IMR-90 (cell line): ENCODE measurements around the gene CALCOCO1. TPM values are rescaled to one million over a fixed set of nuclear protein-coding genes. Genes with fewer than 3 reads are reported as not detected.

Experiments used
- ATAC-seq: fragments of 200-7000 bp; cut with Tn5 transposase; 2 replicates; pipeline ENCODE4 v1.9.1; 2020; ENCODE audit warnings: low read depth, mild to moderate bottlenecking, moderate library complexity
- BruUV-seq: library from RNA; stranded (reverse); fragments of 400-500 nt; replicated peaks from 2 replicates; lab custom pipeline; 2021; lab: Mats Ljungman, UMichigan
- CTCF ChIA-PET: fragments of 300-600 bp; formaldehyde crosslinking; extraction: SDS; loops from one replicate; lab custom pipeline; 2021; ENCODE audit warnings: antibody characterized with exemption; lab: Yijun Ruan, JAX
- POLR2A ChIA-PET: fragments of 300-600 bp; sonication (Branson Sonifier 250); formaldehyde crosslinking; loops from one replicate; lab custom pipeline; 2022; ENCODE audit warnings: antibody characterized with exemption; ENCODE audit not compliant: unreplicated experiment; lab: Charles Lee
- DNase-seq: peaks from one replicate; pipeline ENCODE4 v3.0.0; 2013
- H2AFZ ChIP-seq: replicated peaks from 2 replicates; pipeline ENCODE3; 2013; ENCODE audit warnings: low read length, mild to moderate bottlenecking; ENCODE audit not compliant: poor library complexity
- H2AK5ac ChIP-seq: 2 replicates; pipeline ENCODE4 v1.6.1; 2013; ENCODE audit warnings: low read depth, low read length, inconsistent platforms
- H2AK9ac ChIP-seq: replicated peaks from 2 replicates; pipeline ENCODE3; 2013; ENCODE audit warnings: mild to moderate bottlenecking, low read depth, low read length, moderate library complexity; ENCODE audit not compliant: poor library complexity
- H2BK120ac ChIP-seq: 2 replicates; pipeline ENCODE4 v1.6.1; 2013; ENCODE audit warnings: low read depth, low read length, inconsistent platforms
- H2BK15ac ChIP-seq: 3 replicates; pipeline ENCODE4 v1.6.1; 2013; ENCODE audit warnings: low read depth, low read length, inconsistent platforms
- H2BK20ac ChIP-seq: 2 replicates; pipeline ENCODE4 v1.6.1; 2013; ENCODE audit warnings: low read depth, mild to moderate bottlenecking, inconsistent platforms, low read length, moderate library complexity
- H2BK5ac ChIP-seq: 2 replicates; pipeline ENCODE4 v1.6.1; 2013; ENCODE audit warnings: mild to moderate bottlenecking, low read depth, low read length, inconsistent platforms; ENCODE audit not compliant: poor library complexity, severe bottlenecking
- H3K14ac ChIP-seq: replicated peaks from 2 replicates; pipeline ENCODE4 v1.6.1; 2013; ENCODE audit warnings: low read depth, low read length, inconsistent platforms
- H3K18ac ChIP-seq: 2 replicates; pipeline ENCODE4 v1.6.1; 2013; ENCODE audit warnings: low read depth, low read length, control low read depth
- H3K23ac ChIP-seq: 2 replicates; pipeline ENCODE4 v1.6.1; 2013; ENCODE audit warnings: low read depth, low read length, inconsistent platforms
- H3K27ac ChIP-seq: 2 replicates; pipeline ENCODE4 v1.5.1; 2013; ENCODE audit warnings: mild to moderate bottlenecking, control low read depth, low read length; ENCODE audit not compliant: insufficient read depth
- H3K27me3 ChIP-seq: 2 replicates; pipeline ENCODE4 v1.6.1; 2013; ENCODE audit warnings: low read length; ENCODE audit not compliant: control insufficient read depth, insufficient read depth
- H3K36me3 ChIP-seq: 2 replicates; pipeline ENCODE4 v1.6.1; 2013; ENCODE audit warnings: low read length, mixed read lengths; ENCODE audit not compliant: control insufficient read depth, insufficient read depth
- H3K4ac ChIP-seq: 2 replicates; pipeline ENCODE4 v1.6.1; 2013; ENCODE audit warnings: low read depth, low read length, inconsistent platforms
- H3K4me1 ChIP-seq: 2 replicates; pipeline ENCODE4 v1.6.1; 2013; ENCODE audit warnings: low read length, mixed read lengths; ENCODE audit not compliant: control insufficient read depth, insufficient read depth
- H3K4me2 ChIP-seq: 2 replicates; pipeline ENCODE4 v1.6.1; 2013; ENCODE audit warnings: low read depth, mild to moderate bottlenecking, control low read depth, low read length, moderate library complexity
- H3K4me3 ChIP-seq: 2 replicates; pipeline ENCODE4 v1.5.1; 2013; ENCODE audit warnings: low read depth, mild to moderate bottlenecking, control low read depth, low read length, moderate library complexity; ENCODE audit not compliant: insufficient read depth
- H3K56ac ChIP-seq: 2 replicates; pipeline ENCODE4 v1.6.1; 2013; ENCODE audit warnings: low read length, inconsistent platforms; ENCODE audit not compliant: insufficient read depth; ENCODE audit errors: extremely low read depth
- H3K79me1 ChIP-seq, 2 experiments: 2 replicates each; pipeline ENCODE4 v1.6.1; 2013; ENCODE audit warnings: low read length in 2 of 2, inconsistent platforms in 1 of 2, low read depth in 1 of 2
- H3K9ac ChIP-seq: 2 replicates; pipeline ENCODE4 v1.6.1; 2013; ENCODE audit warnings: low read depth, low read length, control low read depth
- H3K9me1 ChIP-seq: 2 replicates; pipeline ENCODE4 v1.6.1; 2013; ENCODE audit warnings: low read length, inconsistent platforms; ENCODE audit not compliant: insufficient read depth
- H3K9me3 ChIP-seq: 2 replicates; pipeline ENCODE4 v1.6.1; 2013; ENCODE audit warnings: low read length; ENCODE audit not compliant: control insufficient read depth, insufficient read depth
- H4K20me1 ChIP-seq: 2 replicates; pipeline ENCODE4 v1.6.1; 2013; ENCODE audit warnings: low read length, inconsistent platforms; ENCODE audit not compliant: insufficient read depth
- H4K5ac ChIP-seq: 2 replicates; pipeline ENCODE4 v1.6.1; 2013; ENCODE audit warnings: mild to moderate bottlenecking, low read depth, low read length, control low read depth
- H4K8ac ChIP-seq, 2 experiments: 2 replicates each; pipeline ENCODE4 v1.6.1; 2013; ENCODE audit warnings: low read depth in 2 of 2, low read length in 2 of 2, control low read depth in 1 of 2, inconsistent platforms in 1 of 2
- H4K91ac ChIP-seq: 2 replicates; pipeline ENCODE4 v1.6.1; 2013; ENCODE audit warnings: low read depth, low read length, inconsistent platforms; ENCODE audit not compliant: insufficient read depth
- BHLHE40 ChIP-seq: fragments of 150-350 bp; IDR thresholded peaks from 2 replicates; pipeline ENCODE4 v1.6.1; 2016; ENCODE audit warnings: mild to moderate bottlenecking, low read depth, low read length
- CHD1 ChIP-seq: IDR thresholded peaks from 2 replicates; pipeline ENCODE4 v1.6.1; 2012; ENCODE audit warnings: low read depth, low read length, improper control_type of control experiment
- NFE2L2 ChIP-seq: fragments of 150-350 bp; IDR thresholded peaks from 2 replicates; pipeline ENCODE4 v1.6.1; 2016; ENCODE audit warnings: low read depth, mild to moderate bottlenecking, low read length
- RFX5 ChIP-seq: IDR thresholded peaks from 2 replicates; pipeline ENCODE4 v1.8.0; 2012; ENCODE audit warnings: low read depth, mild to moderate bottlenecking, low read length, moderate library complexity
- dilution Hi-C: fragments of 300-500 bp; cut with HindIII; formaldehyde crosslinking; loops from one replicate; pipeline ENCODE4 v1.14.3; 2018; ENCODE audit warnings: low sequenced_read_pairs; ENCODE audit not compliant: unreplicated experiment
- in situ Hi-C: fragments of 300-500 bp; cut with MboI; formaldehyde crosslinking; loops from 3 replicates; pipeline ENCODE4 v1.14.3; 2019; ENCODE audit warnings: low sequenced_read_pairs, inconsistent platforms, mixed read lengths
- intact Hi-C: fragments of 100-400 bp; cut with micrococcal nuclease; formaldehyde crosslinking; loops from 2 replicates; pipeline ENCODE4 v1.10.0; 2022
- polyA plus RNA-seq, 3 experiments: library from polyadenylated mRNA; depleted of rRNA; stranded (reverse); fragments of >200 nt; gene quantifications; 2 replicates each; pipeline ENCODE4 v1.2.3, GENCODE V29; 2012; ENCODE audit warnings: low replicate concordance in 1 of 3
- total RNA-seq: library from RNA; depleted of rRNA; stranded (reverse); fragments of >200 nt; gene quantifications from 2 replicates; pipeline ENCODE4 v1.2.3, GENCODE V29; 2012
- TF ChIP-seq, protein P1 (sequence below): fragments of 150-350 bp; IDR thresholded peaks from 2 replicates; pipeline ENCODE4 v1.6.1; 2016; ENCODE audit warnings: low read depth, mild to moderate bottlenecking, low read length, moderate library complexity, borderline replicate concordance
- TF ChIP-seq, protein P2 (sequence below): fragments of 150-350 bp; IDR thresholded peaks from 2 replicates; pipeline ENCODE4 v1.6.1; 2017; ENCODE audit warnings: mild to moderate bottlenecking, antibody characterized with exemption, low read length, low read depth

CALCOCO1 gene
- total and polyA plus RNA-seq, 2 of the 4 experiments (the other 2 are of a cell fraction): 156 to 169 TPM

GRCh38 chr12:53729644-53730043 lies 2.4 kb upstream of the CALCOCO1 start:
- H4K20me1 ChIP-seq: no peaks in the 10 kb centered on the region
- no peak overlapping the region for H3K23ac ChIP-seq
- no peak overlapping the region for H3K4me2 ChIP-seq
- H3K27ac ChIP-seq: no peak overlapping the region
- no peak overlapping the region for H3K4ac ChIP-seq
- no peak overlapping the region for H2BK120ac ChIP-seq
- TF ChIP-seq, protein P1, sequence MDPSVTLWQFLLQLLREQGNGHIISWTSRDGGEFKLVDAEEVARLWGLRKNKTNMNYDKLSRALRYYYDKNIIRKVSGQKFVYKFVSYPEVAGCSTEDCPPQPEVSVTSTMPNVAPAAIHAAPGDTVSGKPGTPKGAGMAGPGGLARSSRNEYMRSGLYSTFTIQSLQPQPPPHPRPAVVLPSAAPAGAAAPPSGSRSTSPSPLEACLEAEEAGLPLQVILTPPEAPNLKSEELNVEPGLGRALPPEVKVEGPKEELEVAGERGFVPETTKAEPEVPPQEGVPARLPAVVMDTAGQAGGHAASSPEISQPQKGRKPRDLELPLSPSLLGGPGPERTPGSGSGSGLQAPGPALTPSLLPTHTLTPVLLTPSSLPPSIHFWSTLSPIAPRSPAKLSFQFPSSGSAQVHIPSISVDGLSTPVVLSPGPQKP: no peak
- TF ChIP-seq BHLHE40: no peak
- no peak for TF ChIP-seq RFX5
- TF ChIP-seq CHD1: no peak
- TF ChIP-seq, protein P2, sequence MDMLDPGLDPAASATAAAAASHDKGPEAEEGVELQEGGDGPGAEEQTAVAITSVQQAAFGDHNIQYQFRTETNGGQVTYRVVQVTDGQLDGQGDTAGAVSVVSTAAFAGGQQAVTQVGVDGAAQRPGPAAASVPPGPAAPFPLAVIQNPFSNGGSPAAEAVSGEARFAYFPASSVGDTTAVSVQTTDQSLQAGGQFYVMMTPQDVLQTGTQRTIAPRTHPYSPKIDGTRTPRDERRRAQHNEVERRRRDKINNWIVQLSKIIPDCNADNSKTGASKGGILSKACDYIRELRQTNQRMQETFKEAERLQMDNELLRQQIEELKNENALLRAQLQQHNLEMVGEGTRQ: no peak
- TF ChIP-seq NFE2L2: no peak
- H3K4me3 ChIP-seq: no peak overlapping the region
- ATAC-seq (no peak), DNase-seq (no peak)
- H3K56ac ChIP-seq: no peak overlapping the region
- no peak overlapping the region for H4K8ac ChIP-seq
- H3K36me3 ChIP-seq: peaks cover 6% of the 10 kb centered on the region; the same call in 1 of the 2 replicates
- intact Hi-C loops (loop anchor here (5.0 kb wide), 1 partner anchor 52 kb away; the partner anchor contains the start of gene ATP5MC2), in situ Hi-C loops (no loop called here), dilution Hi-C loops (no loop called here)
- H2AFZ ChIP-seq: no peak overlapping the region
- H3K18ac ChIP-seq: no peak overlapping the region
- ChIA-PET POLR2A (no interaction called here), CTCF (interaction anchor here (2.4 kb wide), 1 partner anchor 17 kb away, joined by 11 read pairs; no protein-coding TSS in a partner anchor)
- H3K14ac ChIP-seq: no peak overlapping the region
- H2AK9ac ChIP-seq: no peak overlapping the region
- no peaks in the 10 kb centered on the region for H3K9me3 ChIP-seq
- H2AK5ac ChIP-seq: no peak overlapping the region
- BruUV-seq: no TSS peak
- H2BK15ac ChIP-seq: no peak overlapping the region
- no peak overlapping the region for H2BK20ac ChIP-seq
- peaks cover 10 to 24% of the 10 kb centered on the region in 2 experiments for H3K79me1 ChIP-seq
- no peak overlapping the region for H4K5ac ChIP-seq
- peaks cover 10% of the 10 kb centered on the region for H3K4me1 ChIP-seq
- H4K91ac ChIP-seq: no peak overlapping the region
- H2BK5ac ChIP-seq: no peak overlapping the region
- peaks cover 12% of the 10 kb centered on the region for H3K27me3 ChIP-seq
- peaks cover 6% of the 10 kb centered on the region for H3K9me1 ChIP-seq
- H3K9ac ChIP-seq: no peak overlapping the region
